Duodenal mucosa (tissue), 2 donors: ENCODE measurements around the gene CHRNE.

ENCODE experiments used
- H3K27ac ChIP-seq: one replicate; pipeline ENCODE4 v1.7.0; 2013; ENCODE audit warnings: low read depth, low read length
- H3K27me3 ChIP-seq, 2 donors: one replicate each; pipeline ENCODE4 v1.7.0; 2013; ENCODE audit warnings: low read length in 2 of 2, control low read depth in 1 of 2; ENCODE audit not compliant: insufficient read depth in 2 of 2, control insufficient read depth in 1 of 2
- H3K36me3 ChIP-seq, 2 donors: one replicate each; pipeline ENCODE4 v1.7.0; 2013; ENCODE audit warnings: low read length in 2 of 2, control low read depth in 1 of 2; ENCODE audit not compliant: insufficient read depth in 2 of 2, control insufficient read depth in 1 of 2
- H3K4me1 ChIP-seq, 2 donors: one replicate each; pipeline ENCODE4 v1.7.0; 2013; ENCODE audit warnings: low read length in 2 of 2, control low read depth in 1 of 2; ENCODE audit not compliant: insufficient read depth in 2 of 2, control insufficient read depth in 1 of 2
- H3K4me3 ChIP-seq, 2 donors: one replicate each; pipeline ENCODE4 v1.7.0; 2013; ENCODE audit warnings: low read length in 2 of 2, low read depth in 1 of 2
- H3K9ac ChIP-seq, 2 donors: one replicate each; pipeline ENCODE4 v1.7.0; 2013; ENCODE audit warnings: low read length in 2 of 2, low read depth in 1 of 2
- H3K9me3 ChIP-seq, 2 donors: one replicate each; pipeline ENCODE4 v1.7.0; 2013; ENCODE audit warnings: low read length in 2 of 2, control low read depth in 1 of 2; ENCODE audit not compliant: control insufficient read depth in 1 of 2

Gene CHRNE

GRCh38 chr17:4947010-4947410, 44.1 kb upstream of the CHRNE start:
- Histone ChIP-seq H3K27me3 (no peaks in the 10 kb centered on the region), H3K4me3 (peak overlapping the region; percentile 98 to 99), H3K4me1 (peaks cover 54 to 67% of the 10 kb centered on the region in 2 donors), H3K9ac (peak overlapping the region; percentile 70 to 99), H3K27ac (peak overlapping the region; percentile 44), H3K36me3 (peaks cover 25 to 41% of the 10 kb centered on the region in 2 donors), H3K9me3 (no peaks in the 10 kb centered on the region)

- H3K27me3 ChIP-seq, result no peaks in the 10 kb centered on the region
- peaks cover 25 to 41% of the 10 kb centered on the region in 2 donors for H3K36me3 ChIP-seq
- no peaks in the 10 kb centered on the region for H3K9me3 ChIP-seq
- peak overlapping the region; percentile 70 to 99 for H3K9ac ChIP-seq
- H3K4me3 ChIP-seq, result peak overlapping the region; percentile 98 to 99
- peaks cover 60 to 69% of the 10 kb centered on the region in 2 donors for H3K4me1 ChIP-seq
- peak overlapping the region; percentile 44 for H3K27ac ChIP-seq
Measured at GRCh38 chr17:4946312-4946976, 43.5 kb upstream of the CHRNE start.

GRCh38 chr17:4945944-4946280, 43.0 kb upstream of the CHRNE start:
- Histone ChIP-seq H3K27ac (peak overlapping the region; percentile 44), H3K4me1 (peaks cover 60 to 69% of the 10 kb centered on the region in 2 donors), H3K9ac (peak overlapping the region; percentile 70 to 99), H3K9me3 (no peaks in the 10 kb centered on the region), H3K27me3 (no peaks in the 10 kb centered on the region), H3K36me3 (peaks cover 25 to 41% of the 10 kb centered on the region in 2 donors), H3K4me3 (peak overlapping the region; percentile 98 to 99)

- Histone ChIP-seq H3K36me3 (peaks cover 25 to 41% of the 10 kb centered on the region in 2 donors), H3K27ac (peak overlapping the region; percentile 49), H3K4me1 (peaks cover 55 to 67% of the 10 kb centered on the region in 2 donors), H3K9ac (peak overlapping the region; percentile 32 to 99), H3K9me3 (no peaks in the 10 kb centered on the region), H3K27me3 (no peaks in the 10 kb centered on the region), H3K4me3 (peak overlapping the region; percentile 63 to 98)
Measured at GRCh38 chr17:4945176-4945943, 42.5 kb upstream of the CHRNE start.

- Histone ChIP-seq H3K9ac (peak overlapping the region; percentile 20 to 99), H3K9me3 (no peaks in the 10 kb centered on the region), H3K27ac (peak overlapping the region; percentile 49), H3K4me1 (peaks cover 53 to 64% of the 10 kb centered on the region in 2 donors), H3K4me3 (peak overlapping the region; percentile 34 to 98), H3K27me3 (no peaks in the 10 kb centered on the region), H3K36me3 (peaks cover 25 to 41% of the 10 kb centered on the region in 2 donors)
Measured at GRCh38 chr17:4944554-4945175, 41.8 kb upstream of the CHRNE start.

GRCh38 chr17:4944163-4944553, 41.3 kb upstream of the CHRNE start:
- peak overlapping the region; percentile 49 for H3K27ac ChIP-seq
- H3K27me3 ChIP-seq, result no peaks in the 10 kb centered on the region
- H3K4me3 ChIP-seq, result peak overlapping the region; percentile 18 to 34
- peaks cover 53 to 67% of the 10 kb centered on the region in 2 donors for H3K4me1 ChIP-seq
- no peak overlapping the region for H3K9ac ChIP-seq
- no peaks in the 10 kb centered on the region for H3K9me3 ChIP-seq
- peaks cover 25 to 41% of the 10 kb centered on the region in 2 donors for H3K36me3 ChIP-seq

GRCh38 chr17:4942760-4943508, 40.0 kb upstream of the CHRNE start:
- no peak overlapping the region for H3K4me3 ChIP-seq
- H3K27ac ChIP-seq, result no peak overlapping the region
- H3K4me1 ChIP-seq, result peaks cover 64 to 78% of the 10 kb centered on the region in 2 donors
- no peak overlapping the region for H3K9ac ChIP-seq
- no peaks in the 10 kb centered on the region for H3K9me3 ChIP-seq
- H3K27me3 ChIP-seq, result no peaks in the 10 kb centered on the region
- H3K36me3 ChIP-seq, result peaks cover 26 to 48% of the 10 kb centered on the region in 2 donors

- Histone ChIP-seq H3K4me3 (peak overlapping the region; percentile 93 to 95), H3K9me3 (no peaks in the 10 kb centered on the region), H3K9ac (peak overlapping the region; percentile 89 to 91), H3K27me3 (no peaks in the 10 kb centered on the region), H3K4me1 (peaks cover 59 to 70% of the 10 kb centered on the region in 2 donors), H3K36me3 (peaks cover 36 to 61% of the 10 kb centered on the region in 2 donors), H3K27ac (no peak overlapping the region)
Measured at GRCh38 chr17:4941319-4941610, 38.4 kb upstream of the CHRNE start.

- H3K27ac ChIP-seq, result peak overlapping the region; percentile 88
- no peaks in the 10 kb centered on the region for H3K9me3 ChIP-seq
- H3K27me3 ChIP-seq, result no peaks in the 10 kb centered on the region
- peaks cover 36 to 58% of the 10 kb centered on the region in 2 donors for H3K36me3 ChIP-seq
- peak overlapping the region; percentile 93 to 95 for H3K4me3 ChIP-seq
- H3K9ac ChIP-seq, result peak overlapping the region; percentile 89 to 91
- H3K4me1 ChIP-seq, result peaks cover 56 to 65% of the 10 kb centered on the region in 2 donors
Measured at GRCh38 chr17:4940555-4941318, 37.8 kb upstream of the CHRNE start.
